Liver (tissue), 9 donors: ENCODE data around the gene NEK6. TPM values are rescaled to one million over a fixed set of nuclear protein-coding genes. Genes with fewer than 3 reads are reported as not detected.

Experiments
- DNase-seq: peaks from one replicate; pipeline ENCODE4 v3.0.0-alpha.2; 2017; ENCODE audit warnings: low spot score
- H3K27ac ChIP-seq, 2 donors: one replicate each; pipeline ENCODE4 v1.7.0; 2013; ENCODE audit warnings: inconsistent platforms in 2 of 2, low read length in 2 of 2, control low read depth in 1 of 2, low read depth in 1 of 2, mild to moderate bottlenecking in 1 of 2
- H3K27me3 ChIP-seq, 4 donors: one replicate each; pipeline versions ENCODE4 v1.6.1 to v1.7.0; 2013; ENCODE audit warnings: low read length in 3 of 4, inconsistent platforms in 1 of 4, mild to moderate bottlenecking in 1 of 4, moderate library complexity in 1 of 4; ENCODE audit not compliant: control insufficient read depth in 4 of 4, insufficient read depth in 4 of 4
- H3K36me3 ChIP-seq, 4 donors: one replicate each; pipeline versions ENCODE4 v1.6.1 to v1.7.0; 2013; ENCODE audit warnings: low read length in 3 of 4, mild to moderate bottlenecking in 3 of 4, low read depth in 1 of 4, moderate library complexity in 1 of 4; ENCODE audit not compliant: control insufficient read depth in 4 of 4, insufficient read depth in 3 of 4
- H3K4me1 ChIP-seq, 4 donors: one replicate each; pipeline versions ENCODE4 v1.6.1 to v1.7.0; 2013; ENCODE audit warnings: low read length in 3 of 4, mild to moderate bottlenecking in 3 of 4, moderate library complexity in 1 of 4; ENCODE audit not compliant: control insufficient read depth in 4 of 4, insufficient read depth in 4 of 4
- H3K4me3 ChIP-seq, 3 donors: one replicate each; pipeline versions ENCODE4 v1.6.1 to v1.7.0; 2013; ENCODE audit warnings: low read length in 3 of 3, control low read depth in 1 of 3, low read depth in 1 of 3, mild to moderate bottlenecking in 1 of 3
- H3K9ac ChIP-seq, 2 donors: one replicate each; pipeline ENCODE4 v1.7.0; 2013; ENCODE audit warnings: low read length in 2 of 2, mild to moderate bottlenecking in 2 of 2, moderate library complexity in 2 of 2, control low read depth in 1 of 2, low read depth in 1 of 2
- H3K9me3 ChIP-seq, 4 donors: one replicate each; pipeline versions ENCODE4 v1.6.1 to v1.7.0; 2013; ENCODE audit warnings: low read length in 3 of 4; ENCODE audit not compliant: control insufficient read depth in 4 of 4
- EGR1 ChIP-seq, 2 donors: IDR thresholded peaks; 2 replicates each; pipeline ENCODE4 v1.6.1; 2016 to 2018; ENCODE audit warnings: antibody characterized with exemption in 2 of 2, low read depth in 2 of 2
- FOXA2 ChIP-seq: IDR thresholded peaks from 2 replicates; pipeline ENCODE4 v1.6.1; 2016; ENCODE audit warnings: antibody characterized with exemption
- GABPA ChIP-seq, 2 donors: IDR thresholded peaks in 1 of 2; conservative IDR thresholded peaks in 1 of 2; 2 replicates each; pipeline ENCODE4 v1.6.1; 2016; ENCODE audit warnings: antibody characterized with exemption in 2 of 2, mild to moderate bottlenecking in 1 of 2, moderate library complexity in 1 of 2
- HNF4A ChIP-seq, 2 donors: conservative IDR thresholded peaks; 2 replicates each; pipeline ENCODE4 v1.6.1; 2016; ENCODE audit warnings: antibody characterized with exemption in 2 of 2, mild to moderate bottlenecking in 2 of 2
- HNF4G ChIP-seq: IDR thresholded peaks from 2 replicates; pipeline ENCODE4 v1.6.1; 2016; ENCODE audit warnings: antibody characterized with exemption
- JUND ChIP-seq, 2 donors: IDR thresholded peaks; 2 replicates each; pipeline ENCODE4 v1.6.1; 2016; ENCODE audit warnings: antibody characterized with exemption in 2 of 2
- MAX ChIP-seq: IDR thresholded peaks from 2 replicates; pipeline ENCODE4 v1.6.1; 2016; ENCODE audit warnings: antibody characterized with exemption
- NR2F2 ChIP-seq: IDR thresholded peaks from 2 replicates; pipeline ENCODE4 v1.6.1; 2016; ENCODE audit warnings: antibody characterized with exemption
- RAD21 ChIP-seq, 2 donors: IDR thresholded peaks; 2 replicates each; pipeline ENCODE4 v1.6.1; 2016; ENCODE audit warnings: antibody characterized with exemption in 2 of 2, mild to moderate bottlenecking in 2 of 2
- REST ChIP-seq: IDR thresholded peaks from 2 replicates; pipeline ENCODE4 v1.6.1; 2016; ENCODE audit warnings: antibody characterized with exemption, mild to moderate bottlenecking
- RXRA ChIP-seq, 2 donors: IDR thresholded peaks; 2 replicates each; pipeline ENCODE4 v1.6.1; 2017 to 2018; ENCODE audit warnings: antibody characterized with exemption in 2 of 2, mild to moderate bottlenecking in 1 of 2
- SP1 ChIP-seq: IDR thresholded peaks from 2 replicates; pipeline ENCODE4 v1.6.1; 2018; ENCODE audit warnings: antibody characterized with exemption, mild to moderate bottlenecking
- TAF1 ChIP-seq: conservative IDR thresholded peaks from 2 replicates; pipeline ENCODE4 v1.6.1; 2016; ENCODE audit warnings: antibody characterized with exemption, mild to moderate bottlenecking
- YY1 ChIP-seq: IDR thresholded peaks from 2 replicates; pipeline ENCODE4 v1.6.1; 2016; ENCODE audit warnings: antibody characterized with exemption, mild to moderate bottlenecking
- WGBS: extraction: QIAGEN DNeasy Blood & Tissue Kit; methylation state at CpG from one replicate; pipeline ENCODE4 v1.1.7; 2013; 5-methylcytosine and 5-hydroxymethylcytosine counted together
- polyA plus RNA-seq, 2 donors: library from polyadenylated mRNA; stranded (reverse) in 1 of 2; unstranded in 1 of 2; fragments of 200-250 nt in 1 of 2; fragments of >200 nt in 1 of 2; fragmentation: Nextera tagmentation in 1 of 2; extraction: Ambion mirVana in 1 of 2; gene quantifications; one replicate each; pipeline versions ENCODE4 v1.2.1 to v1.2.3, GENCODE V29; 2013 to 2015
- total RNA-seq, 2 donors: library from RNA; depleted of rRNA; stranded (reverse); fragments of >200 nt; gene quantifications; one replicate each; pipeline ENCODE4 v1.2.3, GENCODE V29; 2014
- TF ChIP-seq, protein P1 (sequence below): IDR thresholded peaks from 2 replicates; pipeline ENCODE4 v1.6.1; 2016; ENCODE audit warnings: antibody characterized with exemption
- TF ChIP-seq, protein P2 (sequence below): IDR thresholded peaks from 2 replicates; pipeline ENCODE4 v1.6.1; 2016; ENCODE audit warnings: antibody characterized with exemption
- TF ChIP-seq, protein P3 (sequence below): fragments of 150-350 bp; IDR thresholded peaks from 2 replicates; pipeline ENCODE4 v1.5.1; 2017; ENCODE audit warnings: improper control_type of control experiment, low read depth, low read length; ENCODE audit not compliant: missing input control
- donor health status: healthy.
- donor health status: healthy.
- donor health status: healthy.
- donor health status: healthy.
- donor health status: healthy.

Gene NEK6
- total and polyA plus RNA-seq, 4 donors = 32.5 to 49.7 (median 42.5) TPM

DNA sequence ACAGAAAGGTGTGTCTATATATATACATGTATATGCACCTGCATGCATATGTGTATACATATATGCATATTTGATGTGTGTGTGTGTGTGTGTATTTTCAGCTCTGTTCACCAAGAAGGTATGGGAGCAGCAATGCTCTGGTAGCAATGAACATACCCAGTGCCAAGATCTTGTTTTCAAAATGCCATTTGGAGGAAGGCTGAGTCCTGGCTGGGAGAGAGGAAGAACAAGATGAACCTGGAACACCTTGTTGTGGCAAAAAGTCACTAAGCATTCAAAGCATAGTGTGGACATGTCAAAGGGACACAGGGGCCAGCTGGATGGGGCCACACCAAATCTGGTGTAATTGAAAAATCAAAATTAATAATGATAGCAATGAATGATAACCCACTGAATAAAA lies 31.8 kb upstream of the NEK6 start:
- H3K9ac ChIP-seq = no peak overlapping the region
- no peak overlapping the region for H3K27ac ChIP-seq
- no peak for TF ChIP-seq REST
- no peak for TF ChIP-seq FOXA2
- TF ChIP-seq, protein P1, sequence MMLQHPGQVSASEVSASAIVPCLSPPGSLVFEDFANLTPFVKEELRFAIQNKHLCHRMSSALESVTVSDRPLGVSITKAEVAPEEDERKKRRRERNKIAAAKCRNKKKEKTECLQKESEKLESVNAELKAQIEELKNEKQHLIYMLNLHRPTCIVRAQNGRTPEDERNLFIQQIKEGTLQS = no peak
- no peak for TF ChIP-seq RXRA (IDR thresholded peaks at IDR 0.05)
- TF ChIP-seq, protein P2, sequence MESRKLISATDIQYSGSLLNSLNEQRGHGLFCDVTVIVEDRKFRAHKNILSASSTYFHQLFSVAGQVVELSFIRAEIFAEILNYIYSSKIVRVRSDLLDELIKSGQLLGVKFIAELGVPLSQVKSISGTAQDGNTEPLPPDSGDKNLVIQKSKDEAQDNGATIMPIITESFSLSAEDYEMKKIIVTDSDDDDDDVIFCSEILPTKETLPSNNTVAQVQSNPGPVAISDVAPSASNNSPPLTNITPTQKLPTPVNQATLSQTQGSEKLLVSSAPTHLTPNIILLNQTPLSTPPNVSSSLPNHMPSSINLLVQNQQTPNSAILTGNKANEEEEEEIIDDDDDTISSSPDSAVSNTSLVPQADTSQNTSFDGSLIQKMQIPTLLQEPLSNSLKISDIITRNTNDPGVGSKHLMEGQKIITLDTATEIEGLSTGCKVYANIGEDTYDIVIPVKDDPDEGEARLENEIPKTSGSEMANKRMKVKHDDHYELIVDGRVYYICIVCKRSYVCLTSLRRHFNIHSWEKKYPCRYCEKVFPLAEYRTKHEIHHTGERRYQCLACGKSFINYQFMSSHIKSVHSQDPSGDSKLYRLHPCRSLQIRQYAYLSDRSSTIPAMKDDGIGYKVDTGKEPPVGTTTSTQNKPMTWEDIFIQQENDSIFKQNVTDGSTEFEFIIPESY = no peak
- TF ChIP-seq HNF4A (conservative IDR thresholded peaks at IDR 0.05) = no peak
- no peak for TF ChIP-seq TAF1
- TF ChIP-seq, protein P3, sequence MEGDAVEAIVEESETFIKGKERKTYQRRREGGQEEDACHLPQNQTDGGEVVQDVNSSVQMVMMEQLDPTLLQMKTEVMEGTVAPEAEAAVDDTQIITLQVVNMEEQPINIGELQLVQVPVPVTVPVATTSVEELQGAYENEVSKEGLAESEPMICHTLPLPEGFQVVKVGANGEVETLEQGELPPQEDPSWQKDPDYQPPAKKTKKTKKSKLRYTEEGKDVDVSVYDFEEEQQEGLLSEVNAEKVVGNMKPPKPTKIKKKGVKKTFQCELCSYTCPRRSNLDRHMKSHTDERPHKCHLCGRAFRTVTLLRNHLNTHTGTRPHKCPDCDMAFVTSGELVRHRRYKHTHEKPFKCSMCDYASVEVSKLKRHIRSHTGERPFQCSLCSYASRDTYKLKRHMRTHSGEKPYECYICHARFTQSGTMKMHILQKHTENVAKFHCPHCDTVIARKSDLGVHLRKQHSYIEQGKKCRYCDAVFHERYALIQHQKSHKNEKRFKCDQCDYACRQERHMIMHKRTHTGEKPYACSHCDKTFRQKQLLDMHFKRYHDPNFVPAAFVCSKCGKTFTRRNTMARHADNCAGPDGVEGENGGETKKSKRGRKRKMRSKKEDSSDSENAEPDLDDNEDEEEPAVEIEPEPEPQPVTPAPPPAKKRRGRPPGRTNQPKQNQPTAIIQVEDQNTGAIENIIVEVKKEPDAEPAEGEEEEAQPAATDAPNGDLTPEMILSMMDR = no peak
- no peak for TF ChIP-seq GABPA (IDR thresholded peaks at IDR 0.05 in 1 of 2, conservative IDR thresholded peaks at IDR 0.05 in 1 of 2)
- TF ChIP-seq SP1 = no peak
- no peak for TF ChIP-seq MAX
- no peak for TF ChIP-seq HNF4G
- TF ChIP-seq JUND (IDR thresholded peaks at IDR 0.05) = no peak
- TF ChIP-seq EGR1 (IDR thresholded peaks at IDR 0.05; ENCODE audit: low read depth in 2 of 2) = no peak
- H3K27me3 ChIP-seq = no peaks in the 10 kb centered on the region
- no peak for DNase-seq
- no peak overlapping the region for H3K4me3 ChIP-seq
- H3K4me1 ChIP-seq = peaks cover 14 to 35% (median 24%) of the 10 kb centered on the region in 4 donors
- no peaks in the 10 kb centered on the region for H3K36me3 ChIP-seq
- no peaks in the 10 kb centered on the region for H3K9me3 ChIP-seq

DNA sequence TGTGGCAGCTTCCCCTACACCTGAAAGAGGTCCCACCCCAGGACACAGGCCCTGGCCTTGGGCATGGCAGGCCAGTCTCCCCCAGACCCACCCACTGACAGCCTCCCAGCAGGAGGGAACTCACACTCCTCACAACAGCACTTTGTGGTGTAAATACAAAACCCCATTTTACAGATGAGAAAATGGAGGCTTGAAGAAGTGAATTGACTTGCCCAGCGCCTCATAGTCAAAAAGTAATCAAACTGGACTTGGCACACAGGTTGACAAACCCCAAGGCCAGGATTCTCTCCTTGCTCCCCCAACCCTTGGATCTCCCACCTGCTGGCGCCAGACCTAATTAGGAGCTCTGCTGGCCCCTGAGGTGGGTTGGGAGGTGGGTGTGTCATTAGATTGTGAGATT lies 29.2 kb upstream of the NEK6 start:
- Histone ChIP-seq H3K4me3 (no peak overlapping the region), H3K9ac (no peak overlapping the region), H3K4me1 (peaks cover 0 to 10% (median 3%) of the 10 kb centered on the region in 4 donors), H3K27me3 (no peaks in the 10 kb centered on the region), H3K36me3 (no peaks in the 10 kb centered on the region), H3K27ac (no peak overlapping the region), H3K9me3 (no peaks in the 10 kb centered on the region)
- no peak for DNase-seq
- WGBS = over 99% methylated on average over 2 of the region's 2 CpGs
- no peak for TF ChIP-seq SP1
- no peak for TF ChIP-seq TAF1
- TF ChIP-seq NR2F2 = no peak
- no peak for TF ChIP-seq EGR1 (IDR thresholded peaks at IDR 0.05; ENCODE audit: low read depth in 2 of 2)
- TF ChIP-seq GABPA (IDR thresholded peaks at IDR 0.05 in 1 of 2, conservative IDR thresholded peaks at IDR 0.05 in 1 of 2) = no peak
- TF ChIP-seq, protein P1 = no peak
- TF ChIP-seq YY1 = no peak
- no peak for TF ChIP-seq REST
- TF ChIP-seq, protein P3 = no peak
- TF ChIP-seq JUND (IDR thresholded peaks at IDR 0.05) = no peak
- TF ChIP-seq RAD21 (IDR thresholded peaks at IDR 0.05) = no peak
